ENCODE results near the gene RSPH3.

DNA sequence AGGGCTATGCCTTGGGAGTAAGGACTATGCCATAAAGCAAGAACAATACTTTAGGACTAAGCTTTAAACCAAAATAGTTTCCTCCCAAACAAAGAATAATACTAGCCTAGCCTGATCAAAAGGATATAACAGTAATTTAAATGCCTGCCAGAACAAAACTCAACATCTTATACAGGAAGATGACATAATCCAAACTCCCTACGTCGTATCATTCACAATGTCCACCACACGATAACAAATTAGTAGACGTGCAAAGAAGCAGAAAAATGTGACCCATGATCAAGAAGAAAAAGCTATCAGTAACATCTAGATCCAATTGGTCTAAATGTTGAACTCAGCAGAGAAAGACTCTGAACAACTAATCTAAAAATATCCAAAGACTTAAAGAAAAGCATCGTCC lies 65.8 kb downstream of the RSPH3 start:
- TF ChIP-seq SRF (IDR thresholded peaks at IDR 0.05; ENCODE audit: low read depth, low read length): no peak
- TF ChIP-seq EP300 (IDR thresholded peaks at IDR 0.05; ENCODE audit: borderline replicate concordance in 1 of 2, low read depth in 2 of 2, low read length in 2 of 2): no peak
- TF ChIP-seq EZH2 (IDR thresholded peaks at IDR 0.05; ENCODE audit: low read depth, low read length, severe bottlenecking): no peak
- no peak for TF ChIP-seq RNF2 (IDR thresholded peaks at IDR 0.05; ENCODE audit: borderline replicate concordance, low read depth, low read length, missing control alignments, poor library complexity, severe bottlenecking)
- no peak for TF ChIP-seq POLR2A (IDR thresholded peaks at IDR 0.05; ENCODE audit: control extremely low read depth in 1 of 2, low read depth in 2 of 2, low read length in 2 of 2)
- TF ChIP-seq KDM1A (IDR thresholded peaks at IDR 0.05; ENCODE audit: borderline replicate concordance, low read length): no peak
- TF ChIP-seq CREB1 (IDR thresholded peaks at IDR 0.05): no peak
- TF ChIP-seq, protein P1, sequence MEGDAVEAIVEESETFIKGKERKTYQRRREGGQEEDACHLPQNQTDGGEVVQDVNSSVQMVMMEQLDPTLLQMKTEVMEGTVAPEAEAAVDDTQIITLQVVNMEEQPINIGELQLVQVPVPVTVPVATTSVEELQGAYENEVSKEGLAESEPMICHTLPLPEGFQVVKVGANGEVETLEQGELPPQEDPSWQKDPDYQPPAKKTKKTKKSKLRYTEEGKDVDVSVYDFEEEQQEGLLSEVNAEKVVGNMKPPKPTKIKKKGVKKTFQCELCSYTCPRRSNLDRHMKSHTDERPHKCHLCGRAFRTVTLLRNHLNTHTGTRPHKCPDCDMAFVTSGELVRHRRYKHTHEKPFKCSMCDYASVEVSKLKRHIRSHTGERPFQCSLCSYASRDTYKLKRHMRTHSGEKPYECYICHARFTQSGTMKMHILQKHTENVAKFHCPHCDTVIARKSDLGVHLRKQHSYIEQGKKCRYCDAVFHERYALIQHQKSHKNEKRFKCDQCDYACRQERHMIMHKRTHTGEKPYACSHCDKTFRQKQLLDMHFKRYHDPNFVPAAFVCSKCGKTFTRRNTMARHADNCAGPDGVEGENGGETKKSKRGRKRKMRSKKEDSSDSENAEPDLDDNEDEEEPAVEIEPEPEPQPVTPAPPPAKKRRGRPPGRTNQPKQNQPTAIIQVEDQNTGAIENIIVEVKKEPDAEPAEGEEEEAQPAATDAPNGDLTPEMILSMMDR (IDR thresholded peaks at IDR 0.05; ENCODE audit: control extremely low read depth in 1 of 3, insufficient read depth in 1 of 3, low read depth in 1 of 3, low read length in 3 of 3): no peak
- no peak for TF ChIP-seq JUN (IDR thresholded peaks at IDR 0.05; ENCODE audit: low read depth, low read length)
- TF ChIP-seq ZNF274 (IDR thresholded peaks at IDR 0.05; ENCODE audit: borderline replicate concordance, extremely low read depth, low read length): no peak
- no peak for TF ChIP-seq RXRA (IDR thresholded peaks at IDR 0.05; ENCODE audit: insufficient read depth, low read depth, low read length)
- TF ChIP-seq, protein P2, sequence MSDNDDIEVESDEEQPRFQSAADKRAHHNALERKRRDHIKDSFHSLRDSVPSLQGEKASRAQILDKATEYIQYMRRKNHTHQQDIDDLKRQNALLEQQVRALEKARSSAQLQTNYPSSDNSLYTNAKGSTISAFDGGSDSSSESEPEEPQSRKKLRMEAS (IDR thresholded peaks at IDR 0.05): no peak

Data from H1 (cell line).